HG03575 (cell line): Measurements from ENCODE around the gene PROM2.
"Not testable (repeated sequence)": the region's sequence is repeated elsewhere in the genome, so short reads cannot be mapped to it uniquely, and the experiment has no call there.

ENCODE experiments used
- ATAC-seq: cut with Tn5 transposase; IDR thresholded peaks from one replicate; pipeline ENCODE4 v1.9.1; 2021; ENCODE audit not compliant: unreplicated experiment, insufficient number of reproducible peaks, low FRiP score; ENCODE audit errors: extremely low read depth

The PROM2 gene, protein sequence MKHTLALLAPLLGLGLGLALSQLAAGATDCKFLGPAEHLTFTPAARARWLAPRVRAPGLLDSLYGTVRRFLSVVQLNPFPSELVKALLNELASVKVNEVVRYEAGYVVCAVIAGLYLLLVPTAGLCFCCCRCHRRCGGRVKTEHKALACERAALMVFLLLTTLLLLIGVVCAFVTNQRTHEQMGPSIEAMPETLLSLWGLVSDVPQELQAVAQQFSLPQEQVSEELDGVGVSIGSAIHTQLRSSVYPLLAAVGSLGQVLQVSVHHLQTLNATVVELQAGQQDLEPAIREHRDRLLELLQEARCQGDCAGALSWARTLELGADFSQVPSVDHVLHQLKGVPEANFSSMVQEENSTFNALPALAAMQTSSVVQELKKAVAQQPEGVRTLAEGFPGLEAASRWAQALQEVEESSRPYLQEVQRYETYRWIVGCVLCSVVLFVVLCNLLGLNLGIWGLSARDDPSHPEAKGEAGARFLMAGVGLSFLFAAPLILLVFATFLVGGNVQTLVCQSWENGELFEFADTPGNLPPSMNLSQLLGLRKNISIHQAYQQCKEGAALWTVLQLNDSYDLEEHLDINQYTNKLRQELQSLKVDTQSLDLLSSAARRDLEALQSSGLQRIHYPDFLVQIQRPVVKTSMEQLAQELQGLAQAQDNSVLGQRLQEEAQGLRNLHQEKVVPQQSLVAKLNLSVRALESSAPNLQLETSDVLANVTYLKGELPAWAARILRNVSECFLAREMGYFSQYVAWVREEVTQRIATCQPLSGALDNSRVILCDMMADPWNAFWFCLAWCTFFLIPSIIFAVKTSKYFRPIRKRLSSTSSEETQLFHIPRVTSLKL

DNA sequence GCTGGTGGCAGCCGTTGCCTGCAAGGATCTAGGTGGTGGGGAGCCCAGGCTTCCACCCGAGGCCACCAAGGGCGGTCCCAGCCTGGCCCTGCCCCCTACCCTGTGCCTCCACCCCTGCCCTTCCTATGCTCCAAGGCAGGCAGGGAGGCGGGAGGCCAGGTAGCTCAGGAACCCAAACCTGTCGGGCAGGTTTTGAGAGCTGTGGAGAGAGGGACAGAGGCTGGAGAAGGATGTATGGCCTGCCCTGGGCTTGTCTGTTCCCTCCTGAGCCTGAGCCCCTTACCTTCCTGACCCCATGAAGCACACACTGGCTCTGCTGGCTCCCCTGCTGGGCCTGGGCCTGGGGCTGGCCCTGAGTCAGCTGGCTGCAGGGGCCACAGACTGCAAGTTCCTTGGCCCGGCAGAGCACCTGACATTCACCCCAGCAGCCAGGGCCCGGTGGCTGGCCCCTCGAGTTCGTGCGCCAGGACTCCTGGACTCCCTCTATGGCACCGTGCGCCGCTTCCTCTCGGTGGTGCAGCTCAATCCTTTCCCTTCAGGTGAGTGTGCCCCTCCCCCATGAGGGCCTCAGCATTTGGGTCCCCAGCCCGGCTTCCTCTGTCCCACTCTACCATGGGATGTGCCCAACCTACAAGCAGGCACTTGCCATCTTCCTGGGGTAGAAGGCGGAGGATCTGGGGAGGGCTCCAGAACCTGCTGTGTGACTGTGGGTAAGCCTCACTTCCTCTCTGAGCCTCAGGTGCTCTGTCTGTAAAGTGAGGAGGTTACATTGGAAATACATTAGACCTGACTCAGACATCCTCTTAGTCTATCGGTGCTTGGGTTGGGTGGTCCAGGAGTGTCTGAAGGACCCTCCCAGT lies at the start of gene PROM2:
Gene PROM2 (plus strand): TSS at position 159 of the 860 bp plus-strand sequence. CDS start 137 bp downstream, at position 296.
- ATAC-seq = no peak

DNA sequence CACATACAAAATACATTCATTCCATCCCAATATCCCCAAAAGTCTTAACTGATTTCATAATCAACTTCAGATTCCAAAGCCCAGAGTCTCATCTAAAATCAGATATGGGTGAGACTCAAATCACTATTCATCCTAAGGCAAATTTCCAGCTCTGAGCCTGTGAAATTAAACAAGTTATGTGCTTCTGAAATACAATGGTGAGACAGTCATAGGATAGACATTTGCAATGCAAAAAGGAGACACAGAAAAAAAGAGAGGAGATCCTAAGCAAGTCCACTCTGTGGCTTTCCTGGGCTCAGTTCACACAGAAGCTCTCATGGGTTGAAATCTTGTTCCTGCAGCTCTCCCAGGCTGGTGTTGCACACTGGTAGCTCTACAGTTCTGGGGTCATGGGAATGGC lies 48.6 kb upstream of the PROM2 start:
- no peak for ATAC-seq

DNA sequence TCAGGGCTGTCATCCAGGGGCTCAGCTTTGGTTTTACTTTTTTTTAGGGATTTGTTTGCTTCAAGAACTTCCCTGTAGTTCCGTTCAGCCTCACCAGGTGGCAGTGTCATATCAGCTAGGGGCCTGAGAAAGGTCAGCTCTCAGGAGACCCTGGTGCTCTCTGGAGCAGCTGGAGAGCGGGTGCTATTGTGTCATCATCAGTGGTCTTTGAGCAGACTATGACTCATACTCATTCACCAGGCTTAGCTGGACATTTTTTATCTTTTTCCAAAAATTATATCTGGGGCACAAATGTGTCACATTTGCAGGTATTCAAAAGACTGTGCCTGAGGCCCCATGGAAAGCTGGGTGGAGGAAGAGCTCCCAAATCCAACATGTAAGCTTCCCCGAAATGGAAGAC lies 42.5 kb upstream of the PROM2 start:
- no peak for ATAC-seq

DNA sequence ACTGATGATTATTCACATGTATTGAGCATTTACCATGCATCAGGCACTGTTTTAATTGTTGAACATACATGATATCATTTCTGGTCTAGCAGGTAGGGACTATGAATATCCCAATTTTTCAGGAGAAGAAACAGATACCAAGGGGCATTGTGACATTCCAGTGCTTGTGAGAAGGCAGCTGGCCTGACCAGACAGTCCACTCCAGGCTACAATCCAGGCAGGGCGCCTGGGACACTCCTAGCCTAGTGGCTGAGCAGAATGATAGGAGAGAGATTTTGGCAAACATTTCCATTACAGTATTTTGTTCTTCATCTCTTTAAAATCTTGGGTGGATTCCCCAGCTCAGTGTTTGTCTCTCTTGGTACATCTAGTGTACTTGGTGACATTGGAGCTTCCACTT lies 42.0 kb upstream of the PROM2 start:
- ATAC-seq = no peak

DNA sequence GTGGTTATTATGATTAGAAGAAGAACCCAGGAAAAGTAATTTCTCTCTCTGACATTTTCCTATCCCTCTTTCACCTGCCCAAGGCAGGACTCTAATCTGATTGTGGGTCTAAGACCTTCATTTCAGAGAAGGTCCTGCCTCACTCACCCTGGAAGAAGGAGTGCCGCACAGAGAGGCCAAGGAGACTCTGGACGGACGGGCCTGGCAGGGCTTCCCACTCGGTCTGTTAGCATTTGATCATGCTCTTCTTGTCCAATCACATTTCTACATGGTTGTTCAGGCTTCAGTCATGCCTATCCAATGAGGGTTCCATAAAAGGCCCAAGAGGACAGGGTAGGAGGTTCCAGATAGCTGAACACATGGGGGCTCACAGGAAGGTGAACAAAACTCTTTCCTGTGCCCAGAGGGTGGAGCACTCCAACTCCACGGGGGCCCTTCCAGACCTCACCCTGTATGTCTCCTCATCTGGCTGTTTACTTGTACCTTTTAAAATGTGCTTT lies 39.9 kb upstream of the PROM2 start:
- no peak for ATAC-seq

DNA sequence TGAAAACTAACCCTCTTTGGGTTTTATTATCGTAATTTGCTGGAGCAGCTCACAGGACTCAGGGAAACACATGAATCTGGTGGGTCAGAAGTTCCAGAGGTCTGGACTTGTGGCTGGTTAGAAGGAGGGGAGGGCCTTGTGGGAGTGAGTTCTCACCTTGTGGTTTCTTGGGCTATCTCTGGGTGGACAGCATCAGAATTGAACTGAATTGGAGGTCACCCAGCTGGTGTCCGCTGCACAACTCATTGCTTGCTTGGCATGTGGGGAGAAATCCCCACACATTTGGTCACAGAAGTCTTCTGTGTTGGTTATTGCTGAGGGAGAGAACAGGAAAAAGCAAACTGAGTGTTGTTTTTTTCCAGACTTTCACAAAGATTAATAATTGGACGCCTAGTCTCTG lies 39.4 kb upstream of the PROM2 start:
- no peak for ATAC-seq

DNA sequence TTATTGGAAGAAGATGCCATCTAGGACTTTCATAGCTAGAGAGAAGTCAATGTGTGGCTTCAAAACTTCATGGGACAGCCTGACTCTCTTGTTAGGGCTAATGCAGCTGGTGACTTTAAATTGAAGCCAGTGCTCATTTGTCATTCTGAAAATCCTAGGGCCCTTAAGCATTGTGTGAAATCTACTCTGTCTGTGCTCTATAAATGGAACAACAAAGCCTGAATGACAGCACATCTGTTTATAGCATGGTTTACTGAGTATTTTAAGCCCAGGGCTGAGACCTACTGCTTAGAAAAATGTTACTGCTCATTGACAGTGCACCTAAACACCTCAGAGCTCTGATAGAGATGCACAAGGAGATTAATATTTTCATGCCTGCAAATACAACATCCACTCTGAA lies 36.1 kb upstream of the PROM2 start:
- ATAC-seq = no peak

DNA sequence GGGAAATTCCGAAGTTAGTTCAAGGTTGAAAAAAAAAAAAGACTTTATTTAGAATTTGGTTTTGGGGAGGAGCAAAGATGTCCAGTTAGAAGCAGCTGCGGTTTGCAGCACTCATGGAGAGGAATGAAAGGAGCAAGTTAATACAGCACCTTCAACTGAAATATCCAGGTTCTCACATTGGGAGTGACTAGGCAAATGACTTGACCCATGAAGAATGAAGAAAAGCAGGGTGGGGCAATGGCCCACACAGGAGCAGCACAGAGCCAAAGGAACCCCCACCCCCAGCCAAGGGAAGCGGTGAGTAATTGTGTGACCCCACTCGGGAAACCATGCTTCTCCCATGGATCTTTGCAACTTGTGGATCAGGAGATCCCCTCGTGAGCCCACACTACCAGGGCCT lies 34.2 kb upstream of the PROM2 start:
- no peak for ATAC-seq

DNA sequence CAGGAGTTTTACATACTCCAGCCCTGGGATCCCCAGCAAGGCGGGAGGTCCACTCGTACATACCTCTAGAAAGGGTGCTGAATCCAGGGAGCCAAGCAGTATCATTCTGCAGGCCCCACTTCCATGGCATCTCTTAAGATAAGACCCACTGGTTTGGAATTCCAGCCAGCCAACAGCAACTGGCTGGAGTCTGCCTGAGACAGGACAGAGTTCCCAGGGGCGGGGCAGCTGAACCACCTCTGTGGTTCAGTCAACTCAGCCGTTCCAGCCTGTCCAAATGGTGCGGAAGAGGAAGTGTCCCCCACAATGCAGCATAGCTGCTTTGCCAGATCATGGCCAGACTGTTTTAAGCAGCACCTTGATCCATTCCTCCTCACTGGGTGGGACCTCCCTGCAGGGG lies 33.7 kb upstream of the PROM2 start:
- ATAC-seq = no peak

DNA sequence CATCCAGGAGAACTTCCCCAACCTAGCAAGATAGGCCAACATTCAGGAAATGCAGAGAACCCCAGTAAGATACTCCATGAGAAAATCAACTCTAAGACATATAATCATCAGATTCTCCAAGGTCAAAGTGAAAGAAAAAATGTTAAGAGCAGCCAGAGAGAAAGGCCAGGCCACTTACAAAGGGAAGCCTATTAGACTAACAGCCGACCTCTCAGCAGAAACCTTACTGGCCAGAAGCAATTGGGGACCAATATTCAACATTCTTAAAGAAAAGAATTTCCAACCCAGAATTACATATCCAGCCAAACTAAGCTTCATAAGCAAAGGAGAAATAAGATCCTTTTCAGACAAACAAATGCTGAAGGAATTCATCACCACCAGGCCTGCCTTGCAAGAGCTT lies 32.2 kb upstream of the PROM2 start:
- ATAC-seq = not testable (repeated sequence)

DNA sequence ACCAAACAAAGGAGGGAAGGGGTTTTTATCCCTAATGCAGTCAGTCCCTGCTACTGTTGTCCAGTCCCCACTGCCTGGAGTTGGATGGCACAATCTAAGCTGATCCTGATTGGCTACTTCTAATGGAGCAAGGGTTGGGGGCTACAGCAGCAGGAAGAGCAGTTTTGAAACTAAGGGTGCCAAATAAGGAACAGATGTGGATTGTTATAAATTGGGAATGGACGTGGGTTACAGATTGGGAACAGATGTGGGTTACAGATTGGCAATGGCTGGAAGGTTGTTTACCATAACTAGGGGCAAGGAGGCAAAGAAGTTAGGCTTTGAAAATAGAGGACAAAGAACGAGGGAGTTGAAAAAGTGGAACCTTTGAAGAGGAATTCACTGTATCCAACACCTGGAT lies 16.0 kb upstream of the PROM2 start:
- no peak for ATAC-seq

DNA sequence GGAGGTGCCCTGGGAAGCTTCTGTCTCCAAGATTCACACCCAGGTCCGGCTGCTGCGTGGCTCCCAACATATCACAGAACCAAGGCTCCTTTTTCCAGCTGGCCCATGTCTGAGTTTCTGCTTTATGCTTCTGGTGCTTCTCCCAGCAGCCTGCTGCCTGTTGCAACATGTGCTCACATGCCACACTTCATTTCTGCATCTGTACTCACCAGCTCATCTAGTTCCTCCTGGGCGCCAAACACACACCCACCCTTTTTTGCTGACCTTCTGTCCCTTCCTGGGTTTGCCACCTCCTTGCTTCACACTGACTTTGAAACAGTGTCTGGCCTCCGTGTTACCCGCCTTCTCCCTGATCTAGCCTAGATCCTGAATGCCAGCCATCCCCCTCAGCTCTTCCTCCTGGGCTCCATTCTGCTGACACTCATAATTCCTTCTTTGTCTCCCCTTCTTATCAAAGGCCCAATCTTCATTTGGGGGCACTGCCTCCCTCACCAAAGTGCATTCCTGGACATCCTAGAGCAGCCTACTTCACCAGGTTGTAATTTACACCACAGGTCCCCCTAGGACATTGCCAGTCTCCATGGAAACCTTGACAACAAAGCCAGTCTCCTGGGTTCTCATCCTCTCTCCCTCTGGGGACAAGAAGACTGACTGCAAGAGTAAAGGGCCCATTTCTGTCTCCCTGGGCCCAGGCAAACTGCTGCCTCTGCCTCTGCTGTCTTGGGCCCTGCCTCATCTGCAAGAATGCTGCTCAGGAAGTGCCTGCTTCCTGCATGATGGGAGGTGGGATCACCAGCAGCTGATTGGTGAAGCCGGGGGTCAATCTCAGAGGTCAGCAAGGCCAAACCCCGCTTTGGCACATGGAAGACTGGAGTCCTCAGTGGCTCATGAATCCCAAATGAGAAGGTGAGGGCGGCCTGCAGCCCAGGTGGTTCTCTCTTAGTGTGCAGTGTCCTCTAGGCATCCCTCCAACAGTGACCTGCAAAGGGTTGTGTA lies 13.9 kb upstream of the PROM2 start:
- no peak for ATAC-seq

DNA sequence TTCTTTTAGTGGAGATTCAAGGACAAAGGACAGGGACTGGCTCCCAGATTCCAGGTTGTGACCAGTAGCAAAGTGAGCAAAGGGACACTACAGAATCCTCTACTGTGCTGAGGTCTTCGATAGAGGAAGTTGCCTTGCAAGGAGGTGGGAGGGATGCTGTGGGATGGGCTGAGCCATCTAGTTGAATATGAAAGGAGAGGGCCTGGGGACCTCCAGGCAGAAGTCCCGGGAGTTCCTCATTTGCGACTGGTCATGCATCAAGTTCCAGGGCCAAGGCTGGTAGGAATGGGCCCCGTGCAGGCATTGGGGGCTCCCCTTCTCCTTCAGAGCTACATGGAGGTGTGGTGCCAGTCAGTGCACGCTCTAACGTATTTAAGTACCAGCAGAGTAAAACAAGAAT lies 12.6 kb upstream of the PROM2 start:
- ATAC-seq = no peak

DNA sequence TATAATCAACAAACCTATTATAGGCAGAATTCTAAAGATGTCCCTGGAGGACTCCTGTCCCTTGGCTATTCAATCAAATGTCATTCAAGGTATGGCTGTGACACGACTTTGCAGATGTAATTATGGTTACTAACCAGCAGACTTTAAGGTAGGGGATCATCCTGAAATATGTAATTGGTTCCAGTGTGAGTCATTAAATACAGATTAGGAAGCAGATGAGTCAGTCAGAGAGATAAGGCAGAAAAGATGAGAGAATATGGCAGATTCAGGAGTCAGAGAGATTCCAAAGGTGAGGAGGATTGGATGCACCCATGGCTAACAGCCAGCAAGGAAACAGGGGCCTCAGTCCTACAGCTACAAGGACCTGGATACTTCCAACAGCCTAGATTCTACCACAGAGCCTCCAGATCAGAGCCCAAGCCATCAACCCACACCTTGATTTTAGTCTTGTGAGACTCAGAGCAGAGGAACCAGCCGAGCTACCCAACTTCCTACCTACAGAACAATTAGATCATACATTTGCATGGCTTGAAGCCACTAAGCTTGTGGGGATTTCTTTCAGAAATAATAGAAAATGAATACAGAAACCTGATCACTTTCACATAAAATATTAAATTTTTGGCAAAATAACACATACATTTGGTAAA lies 11.2 kb upstream of the PROM2 start:
- no peak for ATAC-seq

DNA sequence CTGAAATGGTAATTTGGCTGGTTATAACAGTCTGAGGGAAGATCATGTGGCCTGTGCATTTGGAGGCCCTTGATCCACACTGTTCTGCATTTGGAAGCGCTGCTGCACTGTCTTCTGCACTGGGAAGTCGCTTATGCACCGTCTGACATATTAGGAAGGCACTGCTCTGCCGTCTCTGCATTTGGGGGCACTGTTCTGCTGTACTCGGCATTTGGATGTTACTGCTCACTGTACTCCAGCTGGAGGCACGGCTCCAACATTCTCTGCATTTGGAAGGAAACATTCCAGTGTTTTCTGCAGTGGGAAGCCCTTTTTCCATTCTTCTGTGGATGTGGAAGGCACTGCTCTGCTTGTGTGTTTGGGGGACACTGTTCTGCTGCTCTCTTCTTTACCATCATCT lies 9.6 kb upstream of the PROM2 start:
- no peak for ATAC-seq

DNA sequence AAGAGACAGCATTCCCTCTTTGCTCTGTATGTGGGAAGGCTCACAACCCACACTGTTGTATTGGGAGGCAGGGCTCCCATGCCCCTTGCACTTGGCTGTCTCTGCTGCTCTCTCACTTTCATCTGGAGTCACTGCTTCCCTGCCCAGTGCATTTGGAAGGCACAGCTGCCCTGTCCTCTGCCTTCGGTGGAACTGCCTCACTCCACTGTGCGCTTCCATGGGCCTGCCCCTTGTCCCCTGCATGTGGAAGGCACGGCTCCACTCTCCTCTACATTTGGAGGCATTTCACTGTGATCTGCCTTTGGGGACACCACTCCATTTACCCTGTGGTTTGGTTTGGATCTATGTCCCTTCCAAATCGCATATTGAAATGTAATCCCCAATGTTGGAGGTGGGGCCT lies 9.1 kb upstream of the PROM2 start:
- ATAC-seq = no peak

DNA sequence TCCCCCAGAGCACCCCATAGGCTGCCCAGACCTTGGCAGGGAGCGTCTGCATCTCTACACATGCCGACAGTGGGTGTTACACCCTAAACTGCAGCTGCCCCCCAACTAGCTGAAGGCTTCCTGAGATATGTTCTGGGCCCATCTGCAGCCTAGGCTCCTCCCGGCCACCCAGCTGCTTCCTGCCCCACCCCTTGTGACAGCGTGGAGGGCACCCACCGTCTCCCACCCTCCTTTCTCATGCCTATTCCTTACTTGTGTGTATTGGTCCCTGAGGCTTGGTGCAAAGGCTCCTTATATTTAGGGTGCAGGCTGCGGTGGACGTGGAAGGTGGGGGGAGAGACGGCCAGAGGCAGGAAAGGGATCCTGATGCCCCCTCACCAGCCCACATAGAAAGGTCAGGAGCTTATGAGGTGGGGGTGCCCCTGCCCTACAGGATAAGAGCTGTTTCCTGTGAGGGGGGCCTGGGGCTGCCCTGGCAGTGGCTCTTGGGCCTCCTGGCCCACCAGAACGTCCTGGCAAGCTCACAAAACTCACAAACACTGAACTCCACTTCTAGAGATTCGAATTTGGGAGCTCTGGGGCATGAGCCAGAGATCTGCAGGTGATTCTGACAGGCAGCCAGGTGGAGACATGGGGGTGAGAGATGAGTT lies 7.3 kb upstream of the PROM2 start:
- no peak for ATAC-seq
